ENCODE measurements around the gene ABCA13.

ABCA13 gene

GRCh38 chr7:48242846-48243245 lies 71.6 kb downstream of the ABCA13 start:
- no peak for DNase-seq

DNA sequence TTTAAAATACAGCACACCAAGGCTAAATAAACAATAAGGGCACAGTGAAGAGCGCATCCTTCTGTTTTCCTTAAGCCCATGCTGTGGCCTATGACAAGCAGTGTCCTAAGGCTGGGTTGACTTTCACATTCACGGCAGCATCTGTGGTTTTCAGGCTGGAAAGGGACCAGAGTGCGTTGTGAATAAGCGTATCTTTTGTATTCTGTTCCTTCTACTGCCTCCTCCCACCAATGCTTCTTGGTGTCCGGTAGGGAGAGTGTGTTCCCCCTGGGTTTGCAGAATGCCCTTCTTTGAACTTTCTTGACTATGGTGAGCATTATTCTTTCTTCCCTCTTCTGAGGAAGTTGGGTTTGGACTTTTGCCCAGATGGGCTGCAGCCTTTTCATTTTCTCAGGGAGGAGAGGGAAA lies 73.6 kb downstream of the ABCA13 start:
- no peak for DNase-seq

- DNase-seq: no peak
Measured at GRCh38 chr7:48245751-48246472, 74.7 kb downstream of the ABCA13 start.

DNA sequence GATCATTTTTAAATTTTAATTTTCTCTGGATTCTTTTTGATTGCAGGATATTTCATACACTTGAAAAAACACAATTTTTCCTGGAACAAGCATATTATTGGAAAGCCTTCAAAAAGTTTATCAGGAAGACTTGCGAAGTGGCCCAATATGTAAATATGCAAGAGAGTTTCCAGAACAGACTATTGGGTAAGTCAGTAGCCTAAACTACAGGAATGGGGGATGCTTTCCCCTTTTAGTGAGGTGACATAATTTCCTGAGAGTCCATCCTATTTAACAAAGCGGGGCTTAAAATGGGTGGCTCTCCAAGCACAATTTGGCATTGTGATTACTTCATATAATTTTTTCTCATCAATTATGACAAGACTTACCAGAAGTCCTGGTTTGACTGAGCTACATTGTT lies 77.9 kb downstream of the ABCA13 start:
- no peak for DNase-seq

GRCh38 chr7:48250441-48250951 lies 79.2 kb downstream of the ABCA13 start:
- no peak for DNase-seq

DNA sequence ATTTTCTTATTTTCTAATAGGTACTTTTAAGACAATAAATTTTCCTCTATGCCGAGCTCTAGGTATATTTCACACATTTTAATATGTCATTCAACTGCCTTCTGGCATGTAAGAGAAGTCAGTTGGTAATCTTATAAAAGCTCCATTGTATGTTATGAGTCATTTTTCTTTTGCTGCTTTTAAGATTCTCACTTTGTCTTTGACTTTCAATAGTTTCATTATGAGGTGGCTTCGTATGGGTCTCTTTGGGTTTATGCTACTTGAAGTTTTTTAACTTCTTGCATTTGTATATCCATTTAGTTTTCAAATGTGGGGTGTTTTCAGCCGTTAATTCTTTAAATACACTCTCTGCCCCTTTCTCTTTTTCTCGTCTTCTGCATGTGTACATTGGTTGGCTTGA lies 80.5 kb downstream of the ABCA13 start:
- no peak for DNase-seq

DNA sequence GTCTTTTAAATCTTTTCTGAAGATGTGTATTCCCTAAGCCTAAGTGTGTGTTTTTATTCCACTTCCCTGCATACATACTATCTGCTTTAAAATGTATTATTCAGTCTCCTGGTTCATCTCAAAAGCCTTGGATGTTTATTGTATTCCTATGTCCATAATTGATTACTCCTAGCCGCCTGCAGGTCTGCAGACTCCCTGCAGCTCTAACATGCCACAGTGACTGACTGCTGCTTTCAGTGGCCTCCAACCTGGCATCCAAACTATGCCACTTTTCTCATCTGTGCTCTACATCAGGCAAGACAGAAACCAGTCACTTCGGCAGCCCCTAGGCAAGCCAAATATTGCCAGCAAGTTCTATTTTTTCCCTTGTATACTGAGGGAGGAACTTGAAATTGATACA lies 81.7 kb downstream of the ABCA13 start:
- no peak for DNase-seq

DNA sequence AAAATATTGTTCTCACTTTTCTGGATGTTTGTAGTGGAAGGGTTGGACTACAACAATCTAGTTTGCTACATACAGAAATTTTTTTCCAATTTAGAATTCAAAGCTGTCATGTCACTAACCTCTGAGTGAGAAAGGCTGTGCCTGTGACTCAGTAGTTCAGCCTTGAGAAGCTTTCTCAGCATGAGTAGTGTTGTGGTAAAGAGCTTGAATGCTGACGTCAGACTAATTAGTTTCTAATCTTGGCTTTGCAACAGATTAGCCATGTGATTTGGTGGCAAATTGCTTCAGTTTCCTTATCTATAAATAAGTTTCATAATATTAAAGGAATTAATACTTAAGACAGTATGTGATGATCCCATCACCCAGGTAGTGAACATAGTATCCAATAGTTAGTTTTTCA lies 83.8 kb downstream of the ABCA13 start:
- DNase-seq: no peak

DNA sequence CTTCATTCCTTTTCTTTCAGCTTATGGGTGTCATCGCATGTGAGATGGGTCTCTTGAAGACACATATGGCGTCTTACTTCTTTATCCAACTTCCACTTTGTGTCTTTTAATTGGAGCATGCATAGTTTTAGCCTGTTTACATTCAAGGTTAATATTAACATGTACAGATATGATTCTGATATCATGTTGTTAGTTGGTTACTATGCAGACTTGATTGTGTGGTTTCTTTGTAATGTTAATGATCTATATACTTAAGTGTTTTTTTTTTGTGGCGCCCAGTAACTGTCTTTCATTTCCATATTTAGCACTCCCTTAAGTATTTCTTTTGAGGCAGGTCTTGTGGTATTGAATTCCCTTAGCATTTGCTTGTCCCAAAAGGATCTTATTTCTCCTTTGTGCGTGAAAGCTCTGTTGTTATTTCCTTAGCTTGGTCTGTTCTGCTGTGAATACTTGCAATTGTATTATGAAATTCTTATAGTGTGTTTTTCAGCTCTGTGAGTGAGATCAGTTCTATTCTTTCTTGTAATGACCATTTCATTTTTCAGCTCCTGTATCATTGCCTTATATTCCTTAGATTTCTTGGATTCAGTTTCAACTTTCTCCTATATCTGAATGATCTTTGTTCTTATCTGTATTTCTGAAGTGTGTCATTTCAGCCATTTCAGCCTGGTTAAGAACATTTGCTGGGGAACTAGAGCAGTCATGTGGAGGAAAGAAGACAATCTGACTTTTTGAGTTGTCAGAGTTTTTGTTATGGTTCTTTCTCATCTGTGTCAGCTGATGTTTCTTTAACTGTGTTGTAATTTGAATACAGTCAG lies 88.4 kb downstream of the ABCA13 start:
- no peak for DNase-seq

GRCh38 chr7:48261696-48262095 lies 90.4 kb downstream of the ABCA13 start:
- no peak for DNase-seq

DNA sequence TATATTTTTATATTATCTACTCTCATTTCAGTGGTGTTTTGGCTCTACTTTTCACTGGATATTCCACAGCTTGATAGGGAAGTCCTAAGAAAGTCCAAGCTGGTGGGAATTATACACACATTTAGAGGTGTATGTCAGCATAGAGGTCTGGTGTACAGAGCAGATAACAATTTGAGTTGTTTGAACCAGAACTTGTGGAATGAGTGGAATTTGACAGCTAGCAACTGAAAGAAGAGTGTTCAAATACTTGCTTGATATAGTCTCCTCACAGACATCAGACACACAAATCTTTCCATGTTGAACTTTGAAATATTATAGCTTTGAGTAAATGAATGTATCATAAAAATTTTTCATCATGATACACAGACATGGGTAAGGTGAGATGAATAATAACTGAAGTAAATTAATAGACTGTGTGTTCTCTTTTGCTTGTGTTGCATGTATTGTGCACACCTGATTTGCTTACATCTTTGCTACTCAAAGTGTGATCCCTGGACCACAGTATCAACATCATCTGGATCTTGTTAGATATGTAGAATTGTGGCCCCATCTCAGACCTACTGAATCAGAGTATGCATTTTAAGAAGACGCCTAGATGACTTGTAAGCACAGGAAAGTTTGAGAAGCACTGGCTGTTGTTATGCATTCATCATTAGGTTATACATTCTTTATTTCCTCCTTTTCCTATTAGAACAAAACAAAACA lies 91.5 kb downstream of the ABCA13 start:
- DNase-seq: no peak

DNA sequence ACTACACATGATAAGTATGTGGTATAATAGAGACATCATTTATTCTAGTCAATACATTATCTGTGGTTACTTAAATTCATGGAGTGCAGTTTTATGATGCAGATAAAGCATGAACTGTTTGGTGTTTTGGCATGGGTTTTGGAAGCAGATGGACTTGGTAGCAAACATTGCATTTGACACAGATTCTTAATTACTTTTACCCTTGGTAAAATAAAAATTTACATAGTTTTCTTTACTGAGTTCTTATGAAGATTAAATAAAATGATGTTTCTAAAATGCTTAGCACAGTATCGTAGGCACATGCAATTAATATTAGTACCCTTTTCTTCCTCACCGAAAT lies 92.0 kb downstream of the ABCA13 start:
- no peak for DNase-seq

- DNase-seq: no peak
Measured at GRCh38 chr7:48269066-48269465, 97.8 kb downstream of the ABCA13 start.

DNA sequence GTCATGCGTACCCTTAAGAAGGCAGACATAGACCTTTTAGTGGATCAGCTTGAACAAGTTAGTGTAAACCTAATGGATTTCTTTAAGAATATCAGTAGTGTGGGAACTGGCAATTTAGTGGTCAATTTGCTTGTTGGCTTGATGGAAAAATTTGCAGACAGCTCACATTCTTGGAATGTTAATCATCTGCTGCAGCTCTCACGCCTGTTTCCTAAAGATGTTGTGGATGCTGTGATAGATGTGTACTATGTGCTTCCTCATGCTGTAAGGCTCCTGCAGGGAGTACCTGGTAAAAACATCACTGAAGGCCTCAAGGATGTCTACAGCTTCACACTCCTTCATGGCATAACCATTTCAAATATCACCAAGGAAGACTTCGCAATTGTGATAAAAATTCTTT lies 103.4 kb downstream of the ABCA13 start:
- DNase-seq: no peak

- DNase-seq: no peak
Measured at GRCh38 chr7:48279420-48279819, 108.2 kb downstream of the ABCA13 start.

DNA sequence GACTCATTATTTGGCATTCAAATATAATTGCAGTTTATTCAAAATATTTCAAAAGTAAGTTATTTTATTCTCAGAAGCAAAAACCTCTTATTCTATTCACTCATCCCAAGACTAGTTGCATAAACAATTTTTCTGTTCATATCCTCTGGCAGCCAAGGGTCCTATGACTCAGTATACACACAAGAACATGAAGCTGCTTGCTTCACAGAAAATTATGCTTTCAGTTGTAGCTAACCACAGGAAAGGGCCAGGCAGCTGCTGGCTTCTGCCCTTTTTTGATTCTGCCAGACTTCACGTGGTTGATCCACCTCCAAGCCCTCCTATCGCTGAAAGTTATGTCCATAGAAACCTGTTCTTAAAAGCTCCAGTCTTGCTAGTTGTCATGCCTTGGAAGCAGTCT lies 108.8 kb downstream of the ABCA13 start:
- no peak for DNase-seq

GRCh38 chr7:48285373-48285772 lies 114.1 kb downstream of the ABCA13 start:
- DNase-seq: no peak

GRCh38 chr7:48286836-48287235 lies 115.6 kb downstream of the ABCA13 start:
- DNase-seq: no peak

- DNase-seq: no peak
Measured at GRCh38 chr7:48289656-48290055, 118.4 kb downstream of the ABCA13 start.

DNA sequence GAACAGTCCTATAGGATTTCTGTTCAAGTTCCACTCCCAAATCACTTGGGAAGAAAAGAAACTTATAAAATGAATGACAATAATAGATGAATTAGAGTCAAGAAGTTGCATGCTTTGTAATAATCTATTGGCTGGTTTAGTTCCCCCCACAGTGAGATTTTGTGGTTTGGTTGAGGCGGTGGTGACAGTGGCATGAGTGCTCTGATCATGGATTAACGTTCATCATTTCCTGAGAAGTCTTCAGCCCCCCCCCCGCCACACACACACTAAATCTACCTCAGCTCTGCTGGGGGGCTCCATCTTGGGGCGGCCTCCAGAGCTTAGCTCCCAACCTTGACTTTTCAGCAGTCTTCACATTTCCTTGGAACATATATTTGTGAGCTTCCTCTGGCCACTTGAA lies 121.7 kb downstream of the ABCA13 start:
- DNase-seq: no peak

- no peak for DNase-seq
Measured at GRCh38 chr7:48295296-48295971, 124.2 kb downstream of the ABCA13 start.

DNA sequence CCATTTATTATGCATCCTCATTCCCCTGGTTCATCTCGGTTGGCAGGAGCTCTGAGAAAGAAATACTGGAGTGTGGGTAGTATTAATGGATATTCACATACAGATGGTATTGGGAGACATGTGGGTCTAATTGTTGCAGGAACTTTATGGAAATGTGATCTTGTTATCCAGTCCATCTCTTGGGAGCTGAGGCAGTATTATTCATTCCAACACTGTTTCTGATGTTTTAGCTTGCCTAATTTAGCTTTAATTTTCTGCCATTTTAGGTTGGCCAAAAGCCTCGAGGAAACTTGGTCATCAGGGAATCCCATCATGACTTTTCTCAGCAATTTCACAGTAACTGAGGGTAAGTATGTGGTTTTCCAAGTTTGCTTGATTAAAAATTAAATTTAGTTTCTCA lies 125.7 kb downstream of the ABCA13 start:
- DNase-seq: no peak

DNA sequence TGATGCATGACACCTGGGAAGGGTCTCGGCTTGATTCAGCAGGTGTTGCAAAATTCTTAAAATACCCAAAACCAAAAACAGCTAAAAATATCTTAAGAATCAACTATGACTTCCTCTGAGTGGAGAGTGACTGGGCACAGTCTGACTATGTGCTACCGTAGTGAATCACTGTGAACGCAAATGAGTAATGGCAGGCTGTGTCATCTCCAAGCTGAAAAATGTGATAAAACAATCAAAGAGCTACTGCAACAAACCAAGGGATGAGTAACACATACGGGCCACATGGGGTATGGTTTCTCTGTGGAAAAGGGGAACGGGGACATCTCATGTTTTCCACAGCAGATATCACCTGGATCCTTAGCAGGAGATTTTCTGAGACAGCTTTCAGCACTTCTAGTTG lies 127.5 kb downstream of the ABCA13 start:
- DNase-seq: no peak

Data from GOT3 (cell line).